Neural progenitor cell (in vitro differentiated cells): Measurements from ENCODE around the gene FER1L5.

Experiments used
- CTCF ChIP-seq: fragments of 200-600 bp; sonication (generic); IDR thresholded peaks from 2 replicates; pipeline ENCODE4 v1.5.1; 2017; ENCODE audit warnings: antibody characterized with exemption, mild to moderate bottlenecking
- EZH2phosphoT487 ChIP-seq: fragments of 200-600 bp; sonication (generic); IDR thresholded peaks from 2 replicates; pipeline ENCODE4 v1.6.1; 2017; ENCODE audit warnings: antibody characterized with exemption

GRCh38 chr2:96703021-96703751 lies 60.6 kb downstream of the FER1L5 start:
- TF ChIP-seq EZH2phosphoT487: no peak
- no peak for TF ChIP-seq CTCF
